Cerebellar nuclear complex (tissue), 1 donor: ENCODE data around the gene RFNG.

Source experiments
- DNase-seq, 2 experiments: peaks; one replicate each; lab custom pipeline; 2025; lab: John Stamatoyannopoulos, UW

The RFNG gene

DNA sequence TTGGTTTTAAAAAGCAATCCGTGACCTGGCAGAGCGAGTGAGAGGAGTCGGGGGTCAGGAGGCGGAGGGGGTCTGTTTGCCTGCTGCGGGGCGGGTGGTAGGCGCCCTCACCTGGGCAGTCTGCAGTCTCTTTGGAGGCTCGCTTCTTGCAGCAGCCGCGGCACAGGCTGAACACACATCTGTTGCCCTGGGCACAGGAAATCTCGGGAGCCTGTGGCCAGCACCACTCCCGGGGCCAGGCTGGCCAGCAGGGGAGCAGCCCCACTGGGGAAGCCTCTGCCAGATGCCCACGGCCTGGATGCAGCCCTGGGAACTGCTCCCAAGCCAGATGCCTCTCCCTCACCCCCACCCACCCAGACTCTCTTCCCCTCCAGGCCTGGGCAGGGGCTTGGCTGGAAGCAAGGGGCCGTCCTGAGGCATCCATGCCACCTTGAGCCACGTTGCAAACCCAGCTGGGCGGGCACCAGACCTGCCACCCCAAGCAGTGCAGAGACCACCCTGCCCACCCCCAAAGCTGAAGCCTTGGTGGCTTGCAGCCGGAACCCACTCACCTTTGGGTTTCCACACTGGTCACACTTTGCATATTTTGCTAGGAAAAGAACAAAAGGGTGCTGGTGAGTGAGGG, 6.7 kb upstream of the RFNG start:
- no peak for DNase-seq

DNA sequence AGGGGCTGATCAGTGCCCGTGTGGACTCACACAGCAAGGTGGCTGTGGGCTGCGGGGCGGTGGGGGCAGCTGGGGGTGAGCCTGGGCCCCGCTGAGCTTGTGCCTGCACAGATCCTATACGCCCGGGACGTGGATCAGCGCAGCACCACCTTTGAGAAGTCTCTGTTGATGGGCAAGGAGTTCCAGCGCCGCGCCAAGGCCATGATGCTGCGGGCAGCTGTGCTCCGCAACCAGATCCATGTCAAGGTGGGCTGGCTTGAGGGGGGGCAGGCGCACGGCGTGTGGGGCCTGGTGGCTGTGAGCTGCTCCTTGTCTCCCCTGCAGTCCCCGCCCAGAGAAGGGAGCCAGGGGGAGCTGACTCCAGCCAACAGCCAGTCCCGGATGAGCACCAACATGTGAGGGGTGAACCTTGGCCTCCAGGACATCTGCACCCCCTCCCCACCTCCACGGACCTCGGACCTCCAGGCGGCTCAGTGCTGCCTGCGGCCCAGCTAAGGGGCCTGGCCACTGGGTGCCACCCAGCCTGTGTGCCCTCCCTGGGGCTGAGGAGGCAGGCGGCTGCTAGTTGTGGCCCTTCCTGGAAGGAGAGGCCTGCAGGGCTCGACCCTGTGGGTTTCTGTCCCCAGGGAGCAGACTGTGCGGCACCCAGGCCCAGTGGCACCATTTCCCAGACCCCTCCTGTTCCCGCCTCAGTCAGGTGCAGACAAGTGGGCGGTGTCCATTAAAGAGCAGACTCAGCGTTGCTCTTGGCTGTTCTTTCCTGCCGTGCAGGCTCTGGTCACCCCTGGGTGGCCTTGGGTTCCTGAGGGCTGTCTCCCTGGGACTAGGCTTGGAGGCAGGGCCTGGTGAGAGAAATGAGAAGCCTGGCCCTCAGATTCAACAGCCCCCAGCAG, 5.4 kb upstream of the RFNG start:
- no peak for DNase-seq

DNA sequence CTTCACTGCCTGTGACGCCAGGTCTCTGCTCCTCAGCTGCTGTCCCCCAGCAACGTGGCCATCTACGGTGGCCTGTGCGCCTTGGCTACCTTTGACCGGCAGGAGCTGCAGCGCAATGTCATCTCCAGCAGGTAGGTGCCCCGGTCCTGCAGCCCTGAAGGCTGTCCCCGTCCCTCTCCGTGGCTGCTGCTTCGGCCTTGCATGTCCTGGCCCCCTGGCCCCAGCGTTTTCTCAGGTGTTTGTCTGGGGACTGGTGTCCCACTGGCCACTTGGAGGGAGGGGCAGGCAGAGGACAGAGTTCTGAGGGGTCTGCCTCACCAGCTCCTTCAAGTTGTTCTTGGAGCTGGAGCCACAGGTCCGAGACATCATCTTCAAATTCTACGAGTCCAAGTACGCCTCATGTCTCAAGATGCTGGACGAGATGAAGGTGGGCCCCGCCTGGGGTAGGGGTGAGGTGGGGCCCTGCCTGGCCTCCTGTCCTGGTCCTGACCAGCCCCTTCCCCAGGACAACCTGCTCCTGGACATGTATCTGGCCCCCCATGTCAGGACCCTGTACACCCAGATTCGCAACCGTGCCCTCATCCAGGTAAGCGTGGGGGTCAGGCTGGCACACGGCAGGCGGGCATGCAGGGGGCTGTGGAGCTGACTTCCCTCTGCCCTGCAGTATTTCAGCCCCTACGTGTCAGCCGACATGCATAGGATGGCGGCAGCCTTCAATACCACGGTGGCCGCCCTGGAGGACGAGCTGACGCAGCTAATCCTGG, 4.5 kb upstream of the RFNG start:
- no peak for DNase-seq

DNA sequence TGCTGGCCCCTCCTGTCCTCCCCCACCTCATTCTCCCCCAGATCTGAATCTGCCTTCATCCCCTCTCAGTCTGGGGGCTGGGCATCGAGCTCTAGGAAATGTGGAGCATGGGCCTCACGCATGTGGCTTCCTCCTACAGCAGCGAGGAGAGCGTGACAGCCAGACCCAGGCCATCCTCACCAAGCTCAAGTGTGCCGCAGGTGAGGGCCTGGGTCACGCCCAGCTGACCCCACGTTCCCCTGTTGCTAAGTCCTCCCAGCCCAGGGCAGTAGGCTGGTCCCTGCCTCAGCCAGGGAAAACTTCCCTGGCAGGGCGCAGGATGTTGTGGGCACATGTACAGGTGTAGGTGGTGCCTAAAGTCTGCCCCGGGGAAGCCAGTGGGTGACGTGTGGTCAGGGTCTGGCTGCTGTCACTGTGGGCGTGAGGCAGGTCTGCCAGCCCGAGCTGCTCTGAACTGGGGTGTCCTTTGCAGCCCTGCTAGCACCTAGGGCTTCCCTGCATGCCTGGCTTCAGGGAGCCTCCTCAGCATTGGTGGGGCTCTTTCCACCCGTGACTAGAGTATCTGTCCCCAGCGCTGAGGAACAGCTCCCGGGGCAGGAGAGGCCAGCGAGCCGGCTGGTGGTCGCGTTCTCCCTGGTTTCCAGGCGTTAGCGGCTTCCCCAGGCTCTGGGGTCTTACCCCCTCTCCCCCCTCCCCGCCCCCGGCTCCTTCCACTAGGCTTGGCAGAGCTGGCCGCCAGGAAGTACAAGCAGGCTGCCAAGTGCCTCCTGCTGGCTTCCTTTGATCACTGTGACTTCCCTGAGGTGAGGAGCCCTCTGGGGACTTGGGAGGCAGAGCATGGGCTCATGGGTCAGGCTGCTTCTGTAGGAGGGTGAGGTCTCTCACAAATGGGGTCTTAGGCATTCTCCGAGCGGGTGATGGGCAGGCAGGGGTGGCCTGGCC, 3.7 kb upstream of the RFNG start:
- DNase-seq: no peak

DNA sequence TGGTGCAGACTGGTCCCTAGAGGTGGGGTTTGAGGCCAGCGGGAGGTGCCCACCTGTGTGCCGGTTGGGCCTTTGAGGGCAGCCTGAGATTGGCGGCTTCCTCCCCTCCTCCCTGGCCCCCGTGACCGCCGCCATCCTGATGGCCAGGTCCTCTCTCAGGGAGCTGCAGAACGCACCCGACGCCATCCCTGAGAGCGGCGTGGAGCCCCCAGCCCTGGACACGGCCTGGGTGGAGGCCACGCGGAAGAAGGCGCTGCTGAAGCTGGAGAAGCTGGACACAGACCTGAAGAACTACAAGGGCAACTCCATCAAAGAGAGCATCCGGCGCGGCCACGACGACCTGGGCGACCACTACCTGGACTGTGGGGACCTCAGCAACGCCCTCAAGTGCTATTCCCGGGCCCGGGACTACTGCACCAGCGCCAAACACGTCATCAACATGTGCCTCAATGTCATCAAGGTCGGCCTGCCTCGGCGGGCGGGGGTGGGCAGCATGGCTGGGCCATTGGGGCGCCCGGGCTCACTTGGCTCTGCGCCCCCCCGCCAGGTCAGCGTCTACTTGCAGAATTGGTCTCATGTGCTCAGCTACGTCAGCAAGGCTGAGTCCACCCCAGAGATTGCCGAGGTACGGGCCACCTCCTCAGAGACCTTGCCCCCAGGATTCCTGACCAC, 2.9 kb upstream of the RFNG start:
- no peak for DNase-seq

DNA sequence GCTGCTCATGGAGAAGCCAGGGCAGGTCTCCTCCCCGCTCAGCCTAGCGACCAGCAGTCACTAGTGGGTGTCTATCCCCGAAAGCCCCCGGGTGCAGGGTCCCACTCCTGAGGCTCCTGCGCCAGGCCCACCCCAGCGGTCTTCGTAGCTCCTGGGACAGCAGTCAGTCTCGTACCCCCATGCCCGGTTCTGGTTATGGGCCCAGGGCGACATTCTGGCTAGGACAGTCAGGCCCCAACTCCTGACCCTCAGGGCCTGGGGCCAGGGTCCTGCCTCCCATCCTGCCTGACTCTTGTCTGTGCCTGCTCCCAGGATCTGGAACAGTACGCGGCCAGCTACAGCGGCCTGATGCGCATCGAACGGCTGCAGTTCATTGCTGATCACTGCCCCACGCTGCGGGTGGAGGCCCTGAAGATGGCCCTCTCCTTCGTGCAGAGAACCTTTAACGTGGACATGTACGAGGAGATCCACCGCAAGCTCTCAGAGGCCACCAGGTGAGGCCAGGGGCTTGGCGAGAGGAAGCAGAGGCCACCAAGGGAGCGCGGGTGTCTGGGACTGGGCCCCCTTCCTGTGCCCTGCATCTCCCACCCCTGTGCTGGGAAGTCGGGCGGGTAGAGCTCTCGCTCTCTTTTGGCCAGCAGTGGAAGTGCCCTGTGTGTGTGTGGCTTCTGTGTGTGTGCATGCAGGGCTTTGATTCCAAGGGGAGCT, 2.1 kb upstream of the RFNG start:
- no peak for DNase-seq

DNA sequence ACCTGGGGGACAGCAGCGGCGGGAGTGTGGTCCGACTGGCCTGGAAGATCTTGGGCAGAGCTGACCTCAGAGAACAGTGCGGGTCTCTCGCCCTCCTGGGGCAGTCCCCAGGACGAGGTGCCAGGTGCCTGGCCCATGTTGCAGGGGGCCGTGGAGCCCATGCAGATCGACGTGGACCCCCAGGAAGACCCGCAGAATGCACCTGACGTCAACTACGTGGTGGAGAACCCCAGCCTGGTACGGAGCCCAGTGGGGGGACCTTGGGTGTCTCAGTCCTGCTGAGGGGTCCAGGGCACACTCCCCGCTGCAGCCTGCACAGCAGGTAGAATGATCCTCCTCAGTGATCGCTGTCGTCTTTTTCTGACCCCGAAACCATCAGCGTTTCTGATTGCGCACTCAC, 1.5 kb upstream of the RFNG start:
- no peak for DNase-seq

DNA sequence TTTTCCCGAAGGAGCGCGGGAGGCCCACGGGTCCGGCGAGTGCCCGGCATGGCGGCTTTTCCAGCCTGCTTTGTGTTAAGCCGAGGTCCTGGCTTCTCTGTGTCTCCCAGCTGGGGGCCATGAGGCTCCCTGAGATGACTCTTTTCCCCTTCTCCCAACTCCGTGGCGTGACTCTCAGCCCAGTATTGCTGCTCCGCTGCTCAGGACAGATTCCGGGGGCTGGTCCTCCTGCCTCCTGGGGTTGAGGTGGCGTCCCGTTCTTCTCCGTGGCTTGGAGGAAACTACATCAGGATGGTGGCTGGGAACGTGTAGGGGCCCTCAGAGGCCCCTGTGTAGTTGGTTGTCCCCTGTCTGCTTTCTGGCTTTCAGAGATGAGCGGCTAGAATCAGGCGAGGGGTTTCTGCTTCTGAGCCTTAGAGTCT, 1.0 kb upstream of the RFNG start:
- no peak for DNase-seq

DNA sequence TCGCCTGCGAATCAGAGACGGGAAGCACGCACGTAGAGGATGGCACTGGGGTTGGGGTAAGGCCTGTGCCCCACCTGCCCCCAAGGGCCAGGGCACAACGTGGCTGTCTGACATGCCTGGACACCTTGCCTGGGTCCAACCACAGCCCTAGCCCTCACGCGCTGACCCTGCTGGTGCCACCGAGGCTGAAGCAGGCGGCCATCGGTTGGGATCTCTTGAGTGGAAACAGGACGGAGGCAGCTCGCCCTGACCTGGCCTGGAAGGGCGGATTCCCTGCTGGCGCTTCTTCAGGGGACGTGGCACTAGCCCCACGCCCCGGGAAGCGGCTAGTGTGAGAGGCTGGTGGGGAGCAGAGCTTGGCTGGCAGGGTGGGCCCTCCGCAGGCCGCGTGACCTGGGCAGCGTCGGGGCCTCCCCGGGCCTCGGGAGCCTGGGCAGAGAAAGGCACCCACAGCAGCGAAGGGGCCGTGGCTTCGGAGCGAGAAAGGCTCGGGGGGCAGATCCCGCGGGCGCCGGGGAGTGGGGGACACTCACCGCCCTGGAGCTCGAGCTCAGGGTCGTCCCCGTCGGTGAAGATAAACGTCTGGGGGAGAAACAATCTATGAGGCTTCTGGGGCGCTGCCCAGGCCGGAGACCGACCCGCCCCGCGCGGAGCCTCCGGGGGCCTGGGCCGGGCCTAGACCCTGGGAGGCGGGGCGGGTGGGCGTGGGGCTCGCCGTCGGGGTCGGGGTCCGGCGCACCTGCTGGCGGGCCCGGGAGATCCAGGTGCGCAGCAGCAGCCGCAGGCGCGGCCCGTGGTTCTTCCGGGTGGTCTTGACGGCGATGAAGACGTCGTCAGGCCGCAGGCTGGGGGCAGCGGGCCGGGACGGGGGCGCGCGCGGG, 610 bp downstream of the RFNG start:
- no peak for DNase-seq

DNA sequence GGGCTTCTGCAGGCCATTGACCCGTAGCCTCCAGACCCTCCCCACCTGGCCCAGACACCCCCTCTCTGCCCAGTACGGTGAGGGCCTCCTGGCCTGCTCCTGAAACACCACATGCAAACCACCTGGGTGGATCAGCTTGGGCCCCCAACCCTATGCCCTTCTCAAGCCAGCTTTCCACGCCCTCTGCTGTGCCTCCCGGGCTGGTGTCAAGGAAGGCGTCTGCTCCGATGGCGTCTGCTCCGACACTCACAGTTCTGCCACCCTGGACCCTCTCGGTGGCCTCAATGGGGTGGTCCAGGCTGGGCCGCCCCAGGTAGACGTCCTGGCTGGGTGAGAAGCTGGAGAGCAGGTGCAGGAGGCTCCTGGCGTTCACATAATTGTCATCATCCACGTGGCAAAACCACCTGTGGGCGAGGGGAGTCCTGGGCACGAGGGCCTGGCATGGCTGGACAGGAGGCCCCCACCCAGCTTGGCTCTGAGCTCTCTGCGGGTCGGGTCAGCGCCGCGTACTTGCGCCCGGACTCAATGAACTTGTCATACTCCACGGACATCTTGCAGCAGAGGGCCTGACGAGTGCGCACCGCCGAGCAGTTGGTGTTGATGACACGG, 1.4 kb downstream of the RFNG start:
- no peak for DNase-seq

DNA sequence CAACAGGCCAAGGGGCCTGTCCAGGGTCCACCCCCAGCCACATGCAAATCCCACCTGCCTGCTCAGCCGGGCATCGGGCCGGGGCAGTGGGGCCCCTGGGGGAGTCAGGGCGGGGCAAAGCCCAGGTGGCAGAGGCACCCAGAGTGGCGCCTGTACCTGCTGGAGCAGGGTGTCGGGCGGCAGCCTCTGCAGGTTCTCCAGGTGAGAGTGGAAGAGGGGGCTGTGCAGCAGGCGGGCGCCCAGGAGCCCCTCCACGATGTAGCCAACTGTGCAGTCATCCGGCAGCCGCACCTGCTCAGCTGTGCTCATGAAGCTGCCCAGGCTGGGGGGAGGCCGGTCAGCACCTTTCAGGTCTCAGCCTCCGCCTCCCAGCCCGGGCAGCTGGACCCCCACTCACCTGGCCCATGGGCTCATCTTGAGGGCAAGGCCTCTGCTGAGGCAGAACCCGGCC, 2.1 kb downstream of the RFNG start:
- DNase-seq: no peak

DNA sequence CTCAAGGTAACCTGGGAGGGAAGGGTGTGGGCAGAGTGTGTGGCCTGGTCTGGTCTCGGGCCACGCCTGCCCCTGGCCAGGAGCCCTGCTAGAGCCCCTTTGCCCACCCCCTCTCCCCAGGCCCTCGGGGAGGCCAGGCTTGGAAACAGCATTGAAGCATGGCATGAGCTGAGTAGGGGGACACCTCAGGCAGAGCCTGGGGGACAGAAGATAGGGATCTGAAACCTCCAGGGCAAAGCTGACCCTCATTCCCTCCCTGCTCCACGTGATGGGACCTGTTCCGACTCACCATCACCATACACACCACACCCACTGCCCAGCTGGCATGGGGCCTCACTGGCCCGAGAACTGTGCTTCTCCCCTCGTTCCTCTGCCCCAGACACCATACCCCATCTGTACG, 2.5 kb downstream of the RFNG start:
- DNase-seq: no peak

DNA sequence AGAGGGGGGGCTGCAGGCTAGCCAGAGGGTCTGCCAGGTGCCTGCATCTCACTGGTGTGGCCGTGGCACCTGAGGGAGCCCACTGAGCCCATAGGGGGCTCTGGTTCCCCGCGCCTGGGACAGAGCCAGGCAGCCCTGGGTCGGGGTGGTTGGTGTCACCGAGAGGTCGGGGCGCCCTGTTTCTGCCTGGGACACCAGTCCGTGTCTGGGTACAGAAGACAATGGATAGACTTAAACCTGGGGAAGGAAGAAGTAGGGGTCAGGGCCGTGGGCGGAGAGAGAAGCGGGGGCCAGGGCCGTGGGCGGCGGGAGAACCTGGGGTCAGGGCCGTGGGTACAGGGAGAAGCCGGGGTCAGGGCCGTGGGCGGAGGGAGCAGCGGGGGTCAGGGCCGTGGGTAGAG, 3.0 kb downstream of the RFNG start:
- no peak for DNase-seq

DNA sequence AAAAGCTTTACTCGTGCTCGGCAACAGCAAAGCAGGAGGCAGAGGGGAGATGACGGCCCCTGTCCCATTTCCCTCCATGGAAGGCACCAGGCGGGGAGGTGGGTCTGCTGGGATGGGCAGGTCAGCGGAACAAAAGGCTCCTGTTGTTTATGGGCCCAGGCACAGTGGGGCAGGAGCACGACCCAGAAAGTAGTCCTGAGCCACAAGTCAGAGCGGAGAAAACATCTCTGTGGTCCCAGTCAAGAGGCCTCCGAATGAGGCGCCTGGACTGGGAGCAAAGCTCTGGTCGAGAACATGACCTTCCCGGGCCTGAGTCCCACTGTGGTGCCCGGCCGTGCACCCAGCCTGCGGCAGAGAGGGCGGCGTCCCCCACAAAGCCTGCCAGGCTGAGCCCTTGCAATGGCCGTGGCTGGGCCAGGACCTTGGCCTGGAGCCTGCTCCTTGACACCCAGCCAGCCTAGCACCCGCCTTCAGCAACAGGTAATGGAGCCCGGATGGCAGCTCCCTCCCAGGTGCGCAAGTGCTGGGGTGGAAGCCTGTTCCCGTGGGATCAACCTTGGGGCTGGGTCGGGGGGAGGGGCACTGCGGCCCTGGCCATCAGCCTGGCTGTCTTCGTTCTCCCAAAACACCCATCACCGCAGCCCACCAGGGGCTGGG, 3.6 kb downstream of the RFNG start:
- DNase-seq: no peak

DNA sequence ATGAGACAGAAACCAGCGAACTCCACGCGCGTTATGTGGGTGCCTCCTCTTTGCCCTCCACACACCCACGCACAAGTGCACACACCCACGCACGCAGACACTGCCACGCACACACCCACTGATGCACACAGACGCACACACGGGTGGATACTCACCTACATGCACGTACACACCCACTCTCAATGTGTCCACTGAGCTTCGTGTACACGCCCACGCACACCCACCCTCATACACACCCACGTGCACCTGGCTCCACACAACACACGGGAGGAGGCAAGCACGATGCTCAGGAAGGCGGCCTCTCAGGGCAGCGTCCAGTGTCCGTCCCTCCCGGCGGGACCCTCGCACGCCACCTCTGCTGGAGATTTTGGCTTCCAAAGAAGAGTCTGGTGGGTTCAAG, 4.2 kb downstream of the RFNG start:
- no peak for DNase-seq

DNA sequence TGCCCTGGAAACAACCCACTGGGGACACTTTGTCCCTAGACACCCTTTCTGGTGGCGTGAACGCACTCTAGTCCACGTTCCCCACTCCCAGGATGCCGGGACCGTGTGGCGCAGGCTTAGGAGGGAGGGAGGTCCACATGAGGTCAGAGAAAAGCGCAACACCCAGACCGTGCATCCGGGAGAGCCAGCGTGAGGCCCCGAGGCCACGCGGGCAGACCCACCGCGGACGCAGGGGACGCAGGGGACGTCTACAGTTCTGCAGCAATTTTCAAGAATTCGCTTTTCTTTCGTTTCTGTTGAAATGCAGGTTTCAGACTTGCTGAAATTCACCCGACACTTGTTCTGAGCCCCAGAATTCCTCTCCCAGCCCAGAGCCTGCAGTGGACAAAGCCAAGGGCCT, 4.7 kb downstream of the RFNG start:
- DNase-seq: no peak

DNA sequence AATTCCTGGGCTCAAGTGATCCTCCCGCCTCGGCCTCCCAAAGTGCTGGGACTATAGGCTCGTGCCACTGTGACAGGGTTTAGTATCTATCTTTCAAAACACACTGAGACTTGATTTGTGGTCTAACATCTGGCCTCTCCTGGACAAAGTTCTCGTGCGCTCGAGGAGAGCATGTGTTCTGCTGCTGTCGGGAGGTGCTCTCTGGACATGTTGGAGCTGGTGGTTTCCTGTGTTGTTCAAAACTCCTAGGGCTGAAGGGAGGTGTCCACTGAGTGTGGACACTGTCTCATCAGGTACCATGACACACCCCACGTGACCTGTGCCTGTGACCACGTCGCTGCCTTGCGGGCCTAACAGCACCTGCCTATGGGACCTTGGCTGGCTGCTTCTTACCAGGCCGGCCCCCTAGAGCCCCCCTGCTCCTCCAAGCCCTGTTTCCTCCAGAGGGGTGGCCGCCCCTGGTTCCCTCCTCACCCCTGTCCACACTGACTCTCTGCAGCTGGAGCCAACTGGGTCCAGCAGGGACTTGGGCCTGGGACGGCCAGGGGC, 5.6 kb downstream of the RFNG start:
- no peak for DNase-seq

DNA sequence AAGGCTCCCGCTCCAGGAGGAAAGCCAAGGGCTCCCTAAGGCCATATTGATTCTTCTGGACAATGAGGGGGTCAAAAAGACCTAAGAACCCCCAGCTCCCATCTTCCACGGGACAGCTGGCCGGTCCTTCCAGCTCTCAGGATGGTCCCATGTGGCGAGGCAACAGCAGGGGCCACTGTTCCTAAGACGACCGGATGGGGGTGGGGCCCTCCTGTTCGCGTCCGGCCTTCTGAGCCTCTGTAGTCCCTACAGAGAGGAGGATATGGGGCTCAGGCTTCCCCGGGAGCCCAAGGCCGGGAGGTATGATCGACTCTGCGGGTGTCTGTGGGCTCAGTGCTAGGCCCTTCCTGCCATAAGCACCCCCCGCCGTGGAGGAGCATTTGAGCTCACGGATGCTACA, 8.1 kb downstream of the RFNG start:
- no peak for DNase-seq
